ENCODE measurements around the gene TTC9C. TPM values are rescaled to one million over a fixed set of nuclear protein-coding genes. Genes with fewer than 3 reads are reported as not detected.

TTC9C gene
- total RNA-seq, 1 experiment from 2014 or later: 48.7 TPM

DNA sequence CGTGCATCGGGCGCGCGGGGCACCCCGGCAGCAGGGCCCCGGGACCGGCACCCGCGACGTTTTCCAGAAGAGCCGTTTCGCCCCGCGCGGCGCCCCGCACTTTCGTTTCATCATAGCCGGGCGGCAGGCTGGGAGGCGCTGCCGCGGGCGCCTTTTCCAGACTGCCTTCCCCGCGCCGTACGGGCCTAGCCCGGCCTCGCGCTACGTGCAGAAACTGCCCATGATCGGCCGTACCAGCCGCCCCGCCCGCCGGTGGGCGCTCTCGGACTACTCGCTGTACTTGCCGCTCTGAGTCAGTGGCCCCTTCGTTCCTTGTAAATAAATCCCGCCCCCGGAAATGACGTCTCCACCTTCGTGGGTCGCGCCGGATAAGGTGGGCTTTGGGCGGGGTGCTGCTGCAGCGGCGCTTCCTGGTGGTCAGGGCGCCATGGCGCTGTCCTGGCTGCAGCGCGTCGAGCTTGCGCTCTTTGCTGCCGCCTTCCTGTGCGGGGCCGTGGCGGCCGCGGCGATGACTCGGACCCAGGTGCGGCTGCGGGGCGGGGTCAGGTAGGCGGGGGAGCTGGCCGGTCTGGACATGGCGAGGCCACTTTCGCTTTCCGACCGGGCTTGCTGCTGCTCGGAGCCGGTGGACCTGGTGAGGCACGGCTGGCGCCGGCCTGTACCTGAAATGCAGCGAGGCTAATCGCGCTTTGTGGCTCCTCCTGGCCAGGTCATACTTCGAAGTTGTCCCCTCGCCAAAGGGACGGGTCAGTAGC is 58.9 kb downstream of the TTC9C start, which contains the start of gene TMEM179B (continued):
- TF ChIP-seq CTCF (IDR thresholded peaks at IDR 0.05) (no peak), ZBTB21 (CRISPR knock-in tag; IDR thresholded peaks at IDR 0.05; ENCODE audit: borderline replicate concordance) (peak; percentile 93; the same call in 1 of the 2 replicates), IRF2 (CRISPR knock-in tag; IDR thresholded peaks at IDR 0.05; ENCODE audit: borderline replicate concordance, low read depth) (peak; percentile 80; the same call in 1 of the 2 replicates), NFE2L1 (CRISPR knock-in tag; IDR thresholded peaks at IDR 0.05) (no peak), FOXJ3 (CRISPR knock-in tag; IDR thresholded peaks at IDR 0.05; ENCODE audit: borderline replicate concordance) (no peak), ZNF263 (CRISPR knock-in tag; IDR thresholded peaks at IDR 0.05; ENCODE audit: low read depth) (peak; percentile 35; the same call in 1 of the 2 replicates), USF2 (CRISPR knock-in tag; IDR thresholded peaks at IDR 0.05) (peak; percentile 66), ATF6 (CRISPR knock-in tag; IDR thresholded peaks at IDR 0.05) (no peak), ZNF219 (CRISPR knock-in tag; IDR thresholded peaks at IDR 0.05; ENCODE audit: borderline replicate concordance) (no peak), HMGXB4 (CRISPR knock-in tag; IDR thresholded peaks at IDR 0.05) (peak; percentile 77; the same call in 1 of the 2 replicates)
- TF ChIP-seq, protein P1, sequence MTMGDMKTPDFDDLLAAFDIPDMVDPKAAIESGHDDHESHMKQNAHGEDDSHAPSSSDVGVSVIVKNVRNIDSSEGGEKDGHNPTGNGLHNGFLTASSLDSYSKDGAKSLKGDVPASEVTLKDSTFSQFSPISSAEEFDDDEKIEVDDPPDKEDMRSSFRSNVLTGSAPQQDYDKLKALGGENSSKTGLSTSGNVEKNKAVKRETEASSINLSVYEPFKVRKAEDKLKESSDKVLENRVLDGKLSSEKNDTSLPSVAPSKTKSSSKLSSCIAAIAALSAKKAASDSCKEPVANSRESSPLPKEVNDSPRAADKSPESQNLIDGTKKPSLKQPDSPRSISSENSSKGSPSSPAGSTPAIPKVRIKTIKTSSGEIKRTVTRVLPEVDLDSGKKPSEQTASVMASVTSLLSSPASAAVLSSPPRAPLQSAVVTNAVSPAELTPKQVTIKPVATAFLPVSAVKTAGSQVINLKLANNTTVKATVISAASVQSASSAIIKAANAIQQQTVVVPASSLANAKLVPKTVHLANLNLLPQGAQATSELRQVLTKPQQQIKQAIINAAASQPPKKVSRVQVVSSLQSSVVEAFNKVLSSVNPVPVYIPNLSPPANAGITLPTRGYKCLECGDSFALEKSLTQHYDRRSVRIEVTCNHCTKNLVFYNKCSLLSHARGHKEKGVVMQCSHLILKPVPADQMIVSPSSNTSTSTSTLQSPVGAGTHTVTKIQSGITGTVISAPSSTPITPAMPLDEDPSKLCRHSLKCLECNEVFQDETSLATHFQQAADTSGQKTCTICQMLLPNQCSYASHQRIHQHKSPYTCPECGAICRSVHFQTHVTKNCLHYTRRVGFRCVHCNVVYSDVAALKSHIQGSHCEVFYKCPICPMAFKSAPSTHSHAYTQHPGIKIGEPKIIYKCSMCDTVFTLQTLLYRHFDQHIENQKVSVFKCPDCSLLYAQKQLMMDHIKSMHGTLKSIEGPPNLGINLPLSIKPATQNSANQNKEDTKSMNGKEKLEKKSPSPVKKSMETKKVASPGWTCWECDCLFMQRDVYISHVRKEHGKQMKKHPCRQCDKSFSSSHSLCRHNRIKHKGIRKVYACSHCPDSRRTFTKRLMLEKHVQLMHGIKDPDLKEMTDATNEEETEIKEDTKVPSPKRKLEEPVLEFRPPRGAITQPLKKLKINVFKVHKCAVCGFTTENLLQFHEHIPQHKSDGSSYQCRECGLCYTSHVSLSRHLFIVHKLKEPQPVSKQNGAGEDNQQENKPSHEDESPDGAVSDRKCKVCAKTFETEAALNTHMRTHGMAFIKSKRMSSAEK (CRISPR knock-in tag; IDR thresholded peaks at IDR 0.05; ENCODE audit: borderline replicate concordance): no peak

Other genes starting within 250 kb of the TTC9C start
- 10.9 to 21.0 TPM (median 11.5 TPM) in 3 replicates for gene AHNAK, start 181.7 kb upstream of the TTC9C start, total RNA-seq (2021)
- gene EEF1G, start 154.6 kb upstream of the TTC9C start, total RNA-seq (2021): 1,667 to 1,857 TPM (median 1,846 TPM) in 3 replicates
- gene TUT1, start 137.0 kb upstream of the TTC9C start, total RNA-seq (2021): 35.3 to 40.0 TPM (median 37.3 TPM) in 3 replicates
- 101 to 115 TPM (median 103 TPM) in 3 replicates for gene MTA2, start 126.6 kb upstream of the TTC9C start, total RNA-seq (2021)
- 45.5 to 54.7 TPM (median 51.1 TPM) in 3 replicates for gene EML3, start 115.7 kb upstream of the TTC9C start, total RNA-seq (2021)
- 0.78 to 1.6 TPM (median 0.94 TPM) in 3 replicates for gene ROM1, start 115.2 kb upstream of the TTC9C start, total RNA-seq (2021)
- gene B3GAT3, start 106.5 kb upstream of the TTC9C start, total RNA-seq (2021): 41.2 to 43.9 TPM (median 43.3 TPM) in 3 replicates
- gene GANAB, start 81.9 kb upstream of the TTC9C start, total RNA-seq (2021): 323 to 350 TPM (median 327 TPM) in 3 replicates
- 28.9 to 32.7 TPM (median 31.9 TPM) in 3 replicates for gene INTS5, start 75.2 kb upstream of the TTC9C start, total RNA-seq (2021)
- 132 to 154 TPM (median 137 TPM) in 3 replicates for gene C11orf98, start 63.3 kb upstream of the TTC9C start, total RNA-seq (2021)
- 60.7 to 75.6 TPM (median 60.9 TPM) in 3 replicates for gene CSKMT, start 63.2 kb upstream of the TTC9C start, total RNA-seq (2021)
- 17.7 to 18.7 TPM (median 18.1 TPM) in 3 replicates for gene UQCC3, start 56.8 kb upstream of the TTC9C start, total RNA-seq (2021)
- 4.2 to 6.3 TPM (median 5.1 TPM) in 3 replicates for gene LBHD1, start 56.2 kb upstream of the TTC9C start, total RNA-seq (2021)
- gene UBXN1, start 49.4 kb upstream of the TTC9C start, total RNA-seq (2021): 128 to 135 TPM (median 128 TPM) in 3 replicates
- 0.16 to 0.39 TPM (median 0.23 TPM) in 3 replicates for gene LRRN4CL, start 39.0 kb upstream of the TTC9C start, total RNA-seq (2021)
- gene BSCL2, start 21.1 kb upstream of the TTC9C start, total RNA-seq (2021): 92.0 to 97.2 TPM (median 92.0 TPM) in 3 replicates
- gene GNG3, start 20.8 kb upstream of the TTC9C start, total RNA-seq (2021): 3.5 to 6.0 TPM (median 3.9 TPM) in 3 replicates
- 42.1 to 42.9 TPM (median 42.2 TPM) in 3 replicates for gene HNRNPUL2, start 1.0 kb upstream of the TTC9C start, total RNA-seq (2021)
- gene ZBTB3, start 25.7 kb downstream of the TTC9C start, total RNA-seq (2021): 82.3 to 88.1 TPM (median 88.0 TPM) in 3 replicates
- gene POLR2G, start 33.1 kb downstream of the TTC9C start, total RNA-seq (2021): 81.3 to 101 TPM (median 84.3 TPM) in 3 replicates
- 33.8 to 42.1 TPM (median 36.3 TPM) in 3 replicates for gene TAF6L, start 42.9 kb downstream of the TTC9C start, total RNA-seq (2021)
- 21.4 to 23.6 TPM (median 22.2 TPM) in 3 replicates for gene TMEM179B, start 58.9 kb downstream of the TTC9C start, total RNA-seq (2021)
- gene TMEM223, start 63.5 kb downstream of the TTC9C start, total RNA-seq (2021): 25.5 to 26.4 TPM (median 25.9 TPM) in 3 replicates
- 43.2 to 44.7 TPM (median 44.3 TPM) in 3 replicates for gene NXF1, start 77.0 kb downstream of the TTC9C start, total RNA-seq (2021)
- 27.2 to 30.2 TPM (median 28.0 TPM) in 3 replicates for gene STX5, start 103.6 kb downstream of the TTC9C start, total RNA-seq (2021)
- 0.44 TPM in 1 of 3 replicates, not detected in the others for gene TEX54, start 104.4 kb downstream of the TTC9C start, total RNA-seq (2021)
- 82.7 to 110 TPM (median 85.2 TPM) in 3 replicates for gene WDR74, start 111.1 kb downstream of the TTC9C start, total RNA-seq (2021)
- 244 to 334 TPM (median 265 TPM) in 3 replicates for gene SLC3A2, start 152.4 kb downstream of the TTC9C start, total RNA-seq (2021)
- not detected in 3 replicates for gene CHRM1, start 192.9 kb downstream of the TTC9C start, total RNA-seq (2021)